ENCODE data around the gene ZNF789. TPM values are rescaled to one million over a fixed set of nuclear protein-coding genes. Genes with fewer than 3 reads are reported as not detected.

The ZNF789 gene
- total RNA-seq, 2 experiments from 2014 or later, result 11.5 to 13.5 TPM

DNA sequence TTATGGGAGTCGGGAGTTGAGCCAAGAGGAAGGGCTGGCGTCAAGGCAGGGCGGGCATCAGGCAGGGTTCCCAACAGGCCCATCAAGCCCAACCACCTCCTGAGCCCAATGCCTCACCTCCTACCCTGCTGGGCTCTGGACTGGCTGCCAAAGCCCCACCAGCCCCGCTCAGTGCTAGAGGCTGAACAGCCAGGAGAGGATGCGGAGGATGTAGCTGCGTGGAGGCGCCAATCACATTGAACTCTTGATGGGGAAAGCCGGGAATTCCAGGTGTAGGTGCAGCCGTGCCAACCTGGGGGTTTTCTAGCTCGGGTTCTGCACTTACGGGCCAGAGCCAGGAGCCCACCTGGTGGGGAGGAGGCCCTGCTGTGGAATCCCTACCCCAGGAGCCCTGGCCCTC lies 19.6 kb upstream of the ZNF789 start:
- no peak for ATAC-seq (ENCODE audit: poor library complexity)
- TF ChIP-seq, protein P1, sequence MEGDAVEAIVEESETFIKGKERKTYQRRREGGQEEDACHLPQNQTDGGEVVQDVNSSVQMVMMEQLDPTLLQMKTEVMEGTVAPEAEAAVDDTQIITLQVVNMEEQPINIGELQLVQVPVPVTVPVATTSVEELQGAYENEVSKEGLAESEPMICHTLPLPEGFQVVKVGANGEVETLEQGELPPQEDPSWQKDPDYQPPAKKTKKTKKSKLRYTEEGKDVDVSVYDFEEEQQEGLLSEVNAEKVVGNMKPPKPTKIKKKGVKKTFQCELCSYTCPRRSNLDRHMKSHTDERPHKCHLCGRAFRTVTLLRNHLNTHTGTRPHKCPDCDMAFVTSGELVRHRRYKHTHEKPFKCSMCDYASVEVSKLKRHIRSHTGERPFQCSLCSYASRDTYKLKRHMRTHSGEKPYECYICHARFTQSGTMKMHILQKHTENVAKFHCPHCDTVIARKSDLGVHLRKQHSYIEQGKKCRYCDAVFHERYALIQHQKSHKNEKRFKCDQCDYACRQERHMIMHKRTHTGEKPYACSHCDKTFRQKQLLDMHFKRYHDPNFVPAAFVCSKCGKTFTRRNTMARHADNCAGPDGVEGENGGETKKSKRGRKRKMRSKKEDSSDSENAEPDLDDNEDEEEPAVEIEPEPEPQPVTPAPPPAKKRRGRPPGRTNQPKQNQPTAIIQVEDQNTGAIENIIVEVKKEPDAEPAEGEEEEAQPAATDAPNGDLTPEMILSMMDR (IDR thresholded peaks at IDR 0.05), result no peak
- Histone ChIP-seq H3K27me3 (ENCODE audit: control insufficient read depth in 1 of 2, insufficient read depth in 2 of 2, low read length in 2 of 2) (no peaks in the 10 kb centered on the region), H3K36me3 (ENCODE audit: insufficient read depth, low read length) (peaks cover 70% of the 10 kb centered on the region), H3K27ac (ENCODE audit: low read depth in 1 of 2, low read length in 2 of 2) (no peak overlapping the region), H3K4me1 (ENCODE audit: insufficient read depth, low read length) (no peaks in the 10 kb centered on the region), H3K9me3 (ENCODE audit: control insufficient read depth in 1 of 2, insufficient read depth in 1 of 2, low read length in 2 of 2) (no peaks in the 10 kb centered on the region), H3K4me3 (ENCODE audit: low read length) (no peak overlapping the region)
- no peak overlapping the region for H3K27ac Mint-ChIP-seq
- no peak for DNase-seq
- H3K36me3 Mint-ChIP-seq (ENCODE audit: low read depth), result peaks cover 74% of the 10 kb centered on the region
- no peaks in the 10 kb centered on the region for H3K27me3 Mint-ChIP-seq
- intact Hi-C loops (cut with DNase I, micrococcal nuclease), result no loop called here
- ChIA-PET POLR2A (no interaction called here), CTCF (no interaction called here)
- H3K4me1 Mint-ChIP-seq (ENCODE audit: low read depth), result no peaks in the 10 kb centered on the region
- no peaks in the 10 kb centered on the region for H3K9me3 Mint-ChIP-seq
- H3K4me3 Mint-ChIP-seq, result no peak overlapping the region

DNA sequence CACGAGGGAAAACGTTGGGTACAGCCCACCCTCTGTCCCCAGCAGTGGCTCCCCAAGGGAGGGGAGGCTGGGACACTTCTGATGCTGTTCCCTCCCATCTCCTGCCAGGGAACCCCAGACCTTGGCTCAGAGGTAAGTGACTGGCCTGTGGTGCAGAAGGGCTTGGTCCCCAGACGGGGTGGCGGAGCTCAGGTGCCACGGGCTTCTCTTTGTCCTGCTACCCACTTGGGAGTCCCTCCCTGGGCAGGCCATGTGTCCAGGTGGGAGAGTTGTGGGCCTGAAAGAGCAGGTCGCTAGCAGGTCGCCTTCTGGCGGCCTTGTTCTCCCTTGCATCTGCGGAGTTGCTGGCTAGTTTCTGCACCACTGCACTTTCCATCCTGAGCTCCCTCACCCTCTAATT lies 16.8 kb upstream of the ZNF789 start:
- H3K27me3 ChIP-seq (ENCODE audit: control insufficient read depth in 1 of 2, insufficient read depth in 2 of 2, low read length in 2 of 2), result no peaks in the 10 kb centered on the region
- peaks cover 7% of the 10 kb centered on the region for H3K4me1 ChIP-seq (ENCODE audit: insufficient read depth, low read length)
- no peak for DNase-seq
- ChIA-PET POLR2A (no interaction called here), CTCF (no interaction called here)
- ATAC-seq (ENCODE audit: poor library complexity), result no peak
- H3K9me3 ChIP-seq (ENCODE audit: control insufficient read depth in 1 of 2, insufficient read depth in 1 of 2, low read length in 2 of 2), result no peaks in the 10 kb centered on the region
- intact Hi-C loops (cut with DNase I, micrococcal nuclease), result no loop called here
- no peak overlapping the region for H3K4me3 ChIP-seq (ENCODE audit: low read length)
- H3K27ac ChIP-seq (ENCODE audit: low read depth in 1 of 2, low read length in 2 of 2), result no peak overlapping the region
- Mint-ChIP-seq H3K9me3 (no peaks in the 10 kb centered on the region), H3K4me1 (ENCODE audit: low read depth) (peaks cover 21% of the 10 kb centered on the region), H3K36me3 (ENCODE audit: low read depth) (peaks cover 77% of the 10 kb centered on the region), H3K4me3 (no peak overlapping the region), H3K27ac (no peak overlapping the region), H3K27me3 (no peaks in the 10 kb centered on the region)
- peaks cover 75% of the 10 kb centered on the region for H3K36me3 ChIP-seq (ENCODE audit: insufficient read depth, low read length)
- TF ChIP-seq, protein P1 (IDR thresholded peaks at IDR 0.05), result no peak

DNA sequence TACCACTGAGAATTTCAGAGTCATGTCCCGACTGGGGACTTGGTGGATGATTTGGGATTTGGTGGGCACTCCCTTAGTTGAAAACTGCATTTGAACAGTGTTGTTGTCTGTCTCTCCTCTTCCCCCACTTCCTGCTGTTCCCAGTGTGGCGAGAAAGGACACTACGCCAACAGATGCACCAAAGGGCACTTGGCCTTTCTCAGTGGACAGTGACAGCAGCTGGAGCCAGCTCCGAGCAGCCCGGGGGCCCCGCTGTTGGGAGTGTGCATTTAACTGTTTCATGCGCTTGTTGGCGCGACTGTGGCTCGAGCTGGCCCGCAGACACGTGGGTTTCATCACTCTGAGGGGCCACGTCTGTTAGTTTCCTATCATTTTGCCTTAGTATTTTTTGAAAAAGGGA lies 16.4 kb upstream of the ZNF789 start:
- Histone ChIP-seq H3K27me3 (ENCODE audit: control insufficient read depth in 1 of 2, insufficient read depth in 2 of 2, low read length in 2 of 2) (no peaks in the 10 kb centered on the region), H3K27ac (ENCODE audit: low read depth in 1 of 2, low read length in 2 of 2) (no peak overlapping the region), H3K4me3 (ENCODE audit: low read length) (no peak overlapping the region), H3K9me3 (ENCODE audit: control insufficient read depth in 1 of 2, insufficient read depth in 1 of 2, low read length in 2 of 2) (no peaks in the 10 kb centered on the region), H3K36me3 (ENCODE audit: insufficient read depth, low read length) (peaks cover 73% of the 10 kb centered on the region), H3K4me1 (ENCODE audit: insufficient read depth, low read length) (peaks cover 11% of the 10 kb centered on the region)
- peaks cover 73% of the 10 kb centered on the region for H3K36me3 Mint-ChIP-seq (ENCODE audit: low read depth)
- peak overlapping the region; percentile 63 for H3K27ac Mint-ChIP-seq
- H3K27me3 Mint-ChIP-seq, result no peaks in the 10 kb centered on the region
- DNase-seq (no peak), ATAC-seq (ENCODE audit: poor library complexity) (no peak)
- no peaks in the 10 kb centered on the region for H3K9me3 Mint-ChIP-seq
- intact Hi-C loops (cut with DNase I, micrococcal nuclease), result no loop called here
- no peak overlapping the region for H3K4me3 Mint-ChIP-seq
- TF ChIP-seq, protein P1 (IDR thresholded peaks at IDR 0.05), result no peak
- peaks cover 24% of the 10 kb centered on the region for H3K4me1 Mint-ChIP-seq (ENCODE audit: low read depth)
- POLR2A ChIA-PET, result no interaction called here
- CTCF ChIA-PET, result no interaction called here

Data from CD4-positive, alpha-beta T cell (primary cell).